HG03097 (cell line): Measurements from ENCODE around the gene PLEKHM3.
"Not testable (repeated sequence)": the region's sequence is repeated elsewhere in the genome, so short reads cannot be mapped to it uniquely, and the experiment has no call there.

Experiments used
- ATAC-seq: cut with Tn5 transposase; IDR thresholded peaks from one replicate; pipeline ENCODE4 v1.9.1; 2021; ENCODE audit not compliant: unreplicated experiment, low FRiP score

Gene PLEKHM3

DNA sequence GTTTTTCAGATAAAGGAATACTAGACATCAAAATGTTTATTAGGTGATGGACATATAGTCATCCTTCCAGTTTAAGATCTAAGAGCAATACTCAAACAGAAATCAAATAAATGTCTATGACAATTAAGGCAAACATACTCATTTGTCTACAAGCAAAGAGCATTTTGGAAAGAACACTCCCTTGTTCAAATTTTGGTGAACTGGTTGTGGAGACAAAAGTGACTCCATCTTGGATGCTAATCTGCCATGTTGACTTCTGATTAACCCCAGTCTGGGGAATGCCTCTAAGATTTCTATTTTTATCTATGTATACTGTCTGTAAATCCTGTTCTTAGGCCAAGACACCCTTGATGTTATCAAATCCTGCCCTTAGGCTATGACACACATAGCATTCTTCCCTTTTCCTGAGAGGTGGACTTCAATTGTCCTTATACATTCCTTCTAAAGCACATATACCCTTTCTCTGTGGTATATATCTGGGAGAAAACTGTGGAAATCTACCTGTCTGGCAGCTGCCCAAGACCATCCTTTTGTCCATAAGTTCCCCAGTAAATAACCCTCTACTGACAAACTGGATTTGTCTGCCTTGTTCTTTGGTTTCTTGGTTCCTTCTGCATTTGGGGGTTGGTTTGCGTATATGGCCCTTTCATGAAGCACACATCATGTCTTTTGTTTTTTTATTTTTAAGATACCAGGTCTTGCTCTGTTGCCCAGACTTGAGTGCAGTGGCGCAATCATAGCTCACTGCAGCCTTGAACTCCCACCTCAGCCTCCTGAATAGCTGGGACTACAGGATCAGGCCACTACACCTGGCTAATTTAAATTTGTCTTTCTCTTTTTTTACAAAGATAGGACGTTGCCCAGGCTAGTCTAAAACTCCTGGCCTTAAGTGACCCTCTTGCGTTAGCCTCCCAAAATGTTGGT, 12.5 kb upstream of the PLEKHM3 start:
- ATAC-seq = no peak

GRCh38 chr2:208036357-208036756, 11.0 kb upstream of the PLEKHM3 start:
- ATAC-seq = no peak

DNA sequence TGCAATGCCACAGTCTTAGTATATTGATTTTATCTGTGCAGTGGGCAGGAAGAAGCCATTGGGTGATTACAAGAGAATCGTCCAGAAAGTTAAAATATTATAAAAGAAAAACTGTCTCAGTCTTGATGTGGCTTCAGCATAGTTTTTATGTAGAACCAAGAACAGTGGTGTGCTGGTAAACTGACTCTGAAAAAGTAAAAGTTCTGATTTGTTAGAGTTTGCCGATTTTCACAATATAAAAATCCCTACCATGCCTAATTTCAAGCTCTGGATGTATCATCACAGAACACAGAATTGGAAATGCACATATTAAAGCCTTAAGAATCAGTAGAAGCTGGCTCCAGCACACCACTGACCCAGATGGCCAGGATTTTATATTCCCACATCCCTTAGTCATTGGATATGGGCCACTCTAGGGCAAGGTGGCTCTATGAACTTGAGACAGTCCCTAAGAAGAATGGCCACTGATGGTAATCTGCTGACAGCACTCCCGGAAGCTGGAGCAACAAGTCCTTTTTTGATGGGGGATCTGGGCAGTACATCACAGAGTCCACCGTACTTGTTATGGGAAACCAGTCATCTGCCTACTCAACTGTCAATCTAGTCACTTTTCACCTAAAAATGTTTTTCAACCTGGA, 9.3 kb upstream of the PLEKHM3 start:
- no peak for ATAC-seq

GRCh38 chr2:208033701-208034502, 8.6 kb upstream of the PLEKHM3 start:
- ATAC-seq = peak; percentile 70

- no peak for ATAC-seq
Observed at GRCh38 chr2:208031608-208032019, 6.3 kb upstream of the PLEKHM3 start.

GRCh38 chr2:208025814-208026184, 472 bp upstream of the PLEKHM3 start:
- no peak for ATAC-seq

GRCh38 chr2:208024091-208024490, 1.2 kb downstream of the PLEKHM3 start:
- ATAC-seq = no peak

DNA sequence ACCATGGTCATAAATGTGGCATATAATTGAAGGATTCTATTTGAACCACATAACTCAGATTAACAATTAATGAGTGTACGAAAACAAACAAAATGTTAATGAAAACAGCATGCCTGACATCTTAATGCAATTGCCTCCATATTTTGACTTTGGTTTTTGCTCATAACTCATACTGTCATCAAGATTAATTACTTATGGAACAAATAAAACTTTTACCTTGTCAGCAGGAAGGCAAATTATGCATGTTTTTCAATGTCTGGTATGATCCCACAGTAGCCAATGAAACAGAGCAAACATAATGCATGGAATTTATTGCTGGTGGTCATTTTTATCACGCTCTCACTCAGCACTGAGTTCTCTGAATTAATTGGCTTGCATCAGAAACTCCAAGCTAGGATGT, 5.1 kb downstream of the PLEKHM3 start:
- ATAC-seq = no peak

DNA sequence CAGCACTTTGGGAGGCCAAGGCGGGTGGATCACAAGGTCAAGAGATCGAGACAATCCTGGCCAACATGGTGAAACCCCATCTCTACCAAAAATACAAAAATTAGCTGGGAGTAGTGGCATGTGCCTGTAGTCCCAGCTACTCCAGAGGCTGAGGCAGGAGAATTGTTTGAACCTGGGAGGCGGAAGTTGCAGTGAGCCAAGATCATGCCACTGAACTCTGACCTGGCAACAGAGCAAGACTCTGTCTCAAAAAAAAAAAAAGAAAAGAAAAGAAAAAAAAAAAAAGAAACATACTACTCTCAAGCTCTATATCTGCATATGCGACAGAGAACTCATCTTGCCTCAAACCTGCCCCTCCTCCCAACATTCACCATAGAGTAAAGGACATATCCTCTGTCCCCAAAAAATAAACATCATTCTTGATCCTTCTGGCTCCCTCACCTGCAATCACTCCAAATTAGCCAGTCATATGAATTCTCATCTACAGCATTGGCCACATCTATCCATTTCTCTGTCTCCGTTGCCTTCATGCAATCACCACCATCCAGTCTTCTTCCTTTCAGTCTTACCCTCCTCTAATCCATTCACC, 7.1 kb downstream of the PLEKHM3 start:
- not testable (repeated sequence) for ATAC-seq

- ATAC-seq = no peak
Observed at GRCh38 chr2:208017721-208018120, 7.6 kb downstream of the PLEKHM3 start.

GRCh38 chr2:208015475-208015874, 9.9 kb downstream of the PLEKHM3 start:
- ATAC-seq = no peak

- no peak for ATAC-seq
Observed at GRCh38 chr2:208013285-208014178, 11.8 kb downstream of the PLEKHM3 start.

DNA sequence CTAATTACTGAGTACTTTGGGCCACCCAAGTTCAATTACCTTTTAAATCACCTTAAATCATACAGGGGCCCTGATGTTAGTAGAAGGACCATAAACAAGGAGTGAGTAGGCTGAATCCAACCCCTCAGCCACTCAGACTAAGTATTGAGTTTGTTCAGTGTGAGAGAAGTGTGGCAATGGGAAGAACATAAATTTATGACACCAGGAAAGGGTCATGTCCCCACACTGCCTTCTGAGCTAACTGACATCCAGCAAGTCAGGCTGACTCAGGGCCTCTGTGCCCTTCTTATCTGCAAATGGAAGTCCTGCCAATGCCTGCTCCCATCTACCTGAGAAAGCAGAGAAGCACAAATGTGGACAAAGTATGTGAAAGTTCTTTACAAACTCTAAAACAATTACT, 12.9 kb downstream of the PLEKHM3 start:
- no peak for ATAC-seq

DNA sequence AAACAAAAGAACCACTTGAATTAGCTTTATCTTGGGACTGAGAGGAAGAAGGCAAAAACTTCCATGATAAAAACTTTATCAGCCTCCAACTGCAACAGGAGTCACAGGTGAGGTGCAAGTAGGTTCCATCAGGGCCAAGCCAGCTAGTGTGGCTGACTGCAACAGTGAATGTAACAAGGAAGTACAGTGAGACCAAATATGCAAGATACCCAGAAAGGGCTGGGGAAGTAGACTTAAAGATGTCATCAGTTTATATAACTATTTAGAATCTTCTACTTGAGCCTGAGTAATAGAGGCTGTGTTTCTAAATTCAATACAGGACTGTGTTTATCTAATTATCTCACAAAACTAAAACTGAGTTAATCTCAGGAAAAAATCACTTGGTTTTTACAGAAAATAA, 14.8 kb downstream of the PLEKHM3 start:
- no peak for ATAC-seq

GRCh38 chr2:208006833-208007232, 18.5 kb downstream of the PLEKHM3 start:
- no peak for ATAC-seq

DNA sequence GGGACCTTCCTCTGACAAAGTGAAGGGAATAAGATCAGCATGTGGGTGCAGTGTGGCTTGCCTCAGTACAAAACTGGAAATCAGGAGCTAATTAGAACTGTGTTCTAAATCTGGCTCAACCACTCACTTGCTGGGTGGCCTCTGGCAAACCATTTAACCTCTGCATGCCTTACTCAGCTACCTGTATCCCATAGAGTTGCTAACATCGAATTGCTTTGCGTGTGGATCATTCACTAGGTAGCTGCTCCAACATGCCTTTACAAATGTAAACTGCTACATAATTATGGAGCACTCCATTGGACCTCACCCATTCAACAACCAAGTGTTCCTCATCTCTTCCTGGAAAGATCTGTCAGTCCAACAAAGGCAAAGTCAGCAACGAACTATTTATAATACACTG, 19.0 kb downstream of the PLEKHM3 start:
- no peak for ATAC-seq

DNA sequence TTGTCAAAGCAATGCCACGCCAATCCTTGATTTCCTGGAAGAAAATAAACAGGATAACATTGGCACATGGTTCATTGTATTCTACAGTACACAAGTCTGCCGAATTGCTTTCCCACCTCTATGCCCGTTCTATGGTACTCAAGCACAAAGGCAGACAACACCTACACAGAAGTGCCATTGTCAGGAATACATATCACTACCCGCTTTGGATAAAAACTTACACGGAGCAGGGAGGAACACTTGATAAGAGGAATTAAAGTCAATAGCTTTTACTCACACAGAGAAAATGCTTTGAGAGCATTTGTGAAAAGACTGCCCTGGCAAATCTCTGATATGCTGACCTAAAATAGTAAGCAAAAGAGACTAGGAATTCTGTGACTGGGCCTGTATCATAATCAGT, 23.4 kb downstream of the PLEKHM3 start:
- no peak for ATAC-seq

DNA sequence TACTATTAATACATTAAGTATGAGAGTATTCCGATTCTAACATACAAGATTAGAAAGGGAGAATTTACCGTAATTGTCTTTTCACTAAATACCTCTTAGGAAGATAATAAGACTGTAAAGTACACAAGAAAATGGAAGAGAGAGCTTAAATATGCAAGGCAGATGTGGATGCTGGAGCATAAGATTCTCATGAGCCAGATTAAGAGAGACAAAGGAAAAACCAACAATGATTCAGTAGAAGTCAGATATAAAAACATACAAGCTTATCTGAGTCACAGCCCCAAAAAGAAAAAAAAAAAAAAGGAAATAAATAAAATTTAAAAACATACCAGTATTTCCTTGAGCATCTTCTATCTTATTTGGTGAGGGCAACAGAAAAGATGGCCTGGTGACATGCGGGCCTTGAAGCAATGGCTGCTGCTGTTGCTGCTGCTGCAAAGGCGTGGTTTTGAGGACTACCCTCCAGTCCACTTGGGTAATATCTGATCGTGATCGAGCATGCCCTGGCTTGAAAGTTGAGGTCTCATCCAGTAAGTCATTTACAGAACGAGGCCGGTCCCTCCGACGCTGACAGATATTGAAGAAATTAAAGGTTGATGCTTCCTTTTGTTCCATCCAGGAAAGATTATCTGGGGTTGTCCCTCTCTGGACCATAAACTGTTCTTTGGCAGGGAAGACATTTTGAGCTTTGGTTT, 24.5 kb downstream of the PLEKHM3 start:
- no peak for ATAC-seq

- no peak for ATAC-seq
Observed at GRCh38 chr2:207996848-207997247, 28.5 kb downstream of the PLEKHM3 start.
